HCT116 (cell line): ENCODE measurements around the gene TMEM91. TPM values are rescaled to one million over a fixed set of nuclear protein-coding genes. Genes with fewer than 3 reads are reported as not detected.
A peak's percentile ranks its signal among the peaks of the same experiment; 100 is the strongest.

ENCODE experiments used
- ATAC-seq: fragments of 200-7000 bp; cut with Tn5 transposase; 2 replicates; pipeline ENCODE4 v1.9.1; 2020; ENCODE audit warnings: mild to moderate bottlenecking, moderate library complexity
- BruUV-seq: library from RNA; stranded (reverse); fragments of 400-500 nt; replicated peaks from 2 replicates; lab custom pipeline; 2021; lab: Mats Ljungman, UMichigan
- CTCF ChIA-PET: fragments of 300-600 bp; sonication (Branson Sonifier 250); formaldehyde crosslinking; loops from one replicate; lab custom pipeline; 2021; ENCODE audit warnings: antibody characterized with exemption; lab: Charles Lee
- POLR2A ChIA-PET: fragments of 300-600, 350-600 bp; sonication (Branson Sonifier 250); formaldehyde crosslinking; loops from one replicate; lab custom pipeline; 2021; ENCODE audit warnings: antibody characterized with exemption; lab: Charles Lee
- RAD21 ChIA-PET, 2 experiments: fragments of 300-600 bp; sonication (Branson Sonifier 250); formaldehyde crosslinking; loops; one replicate each; lab custom pipeline; 2023; ENCODE audit warnings: low total read pairs in 2 of 2; ENCODE audit not compliant: uncharacterized antibody in 2 of 2, unreplicated experiment in 2 of 2, low non-redundant PET in 1 of 2; lab: Charles Lee
- DNase-seq: peaks from one replicate; pipeline ENCODE4 v3.0.0-alpha.2; 2010; ENCODE audit warnings: low read depth, low spot score
- H2AFZ ChIP-seq: fragments of 200-600 bp; shearing (Covaris generic), sonication (generic); 2 replicates; pipeline ENCODE4 v1.6.1; 2017; ENCODE audit warnings: low read depth, mixed run types, mixed read lengths, antibody characterized with exemption, low read length; ENCODE audit not compliant: poor library complexity, severe bottlenecking
- H3K27ac ChIP-seq: 2 replicates; pipeline ENCODE4 v1.5.1; 2012; ENCODE audit warnings: low read depth, low read length
- H3K27me3 ChIP-seq: fragments of 200-600 bp; sonication (generic); 2 replicates; pipeline ENCODE4 v1.6.1; 2016; ENCODE audit warnings: mixed run types, low read length, mixed read lengths; ENCODE audit not compliant: insufficient read depth
- H3K36me3 ChIP-seq, 2 experiments: fragments of 200-500 bp in 1 of 2; fragments of 200-600 bp in 1 of 2; sonication (Bioruptor generic) in 1 of 2; sonication (generic) in 1 of 2; 2 replicates each; pipeline versions ENCODE4 v1.5.1 to v1.6.1; 2014 to 2016; ENCODE audit warnings: low read length in 2 of 2, inconsistent platforms in 1 of 2, mixed read lengths in 1 of 2, mixed run types in 1 of 2; ENCODE audit not compliant: insufficient read depth in 2 of 2, control insufficient read depth in 1 of 2
- H3K4me1 ChIP-seq, 2 experiments: fragments of 200-600 bp in 1 of 2; sonication (generic) in 1 of 2; 2 replicates each; pipeline versions ENCODE4 v1.5.1 to v1.6.1; 2012 to 2017; ENCODE audit warnings: low read length in 2 of 2, inconsistent platforms in 1 of 2, mild to moderate bottlenecking in 1 of 2, mixed read lengths in 1 of 2, mixed run types in 1 of 2, moderate library complexity in 1 of 2; ENCODE audit not compliant: insufficient read depth in 2 of 2, control insufficient read depth in 1 of 2
- H3K4me2 ChIP-seq: fragments of 200-600 bp; sonication (generic); 2 replicates; pipeline ENCODE4 v1.6.1; 2017; ENCODE audit warnings: mixed run types, low read length, mixed read lengths
- H3K4me3 ChIP-seq, 2 experiments: fragments of 200-600 bp in 1 of 2; sonication (generic) in 1 of 2; replicated peaks in 1 of 2; 2 replicates each; pipeline ENCODE4 v1.5.1; 2011 to 2016; ENCODE audit warnings: low read length in 2 of 2, control low read depth in 1 of 2, low read depth in 1 of 2, mild to moderate bottlenecking in 1 of 2, mixed read lengths in 1 of 2, mixed run types in 1 of 2
- H3K79me2 ChIP-seq: fragments of 200-600 bp; sonication (generic); 2 replicates; pipeline ENCODE4 v1.6.1; 2017; ENCODE audit warnings: mild to moderate bottlenecking, mixed run types, low read length, moderate library complexity, mixed read lengths; ENCODE audit not compliant: insufficient read depth
- H3K9ac ChIP-seq: fragments of 200-600 bp; sonication (generic); 2 replicates; pipeline ENCODE4 v1.6.1; 2016; ENCODE audit warnings: low read length, mixed read lengths
- H3K9me2 ChIP-seq: fragments of 200-600 bp; sonication (generic), shearing (Covaris generic); 2 replicates; pipeline ENCODE4 v1.6.1; 2017; ENCODE audit warnings: mixed run types, mild to moderate bottlenecking, moderate library complexity; ENCODE audit not compliant: insufficient read depth
- H3K9me3 ChIP-seq, 2 experiments: fragments of 200-500 bp in 1 of 2; fragments of 200-600 bp in 1 of 2; sonication (Bioruptor generic) in 1 of 2; sonication (generic) in 1 of 2; 2 replicates each; pipeline ENCODE4 v1.6.1; 2014 to 2017; ENCODE audit warnings: low read length in 2 of 2, mixed read lengths in 2 of 2, inconsistent platforms in 1 of 2, low read depth in 1 of 2, mild to moderate bottlenecking in 1 of 2, mixed run types in 1 of 2, moderate library complexity in 1 of 2; ENCODE audit not compliant: control insufficient read depth in 1 of 2, insufficient read depth in 1 of 2
- H4K20me1 ChIP-seq: fragments of 200-600 bp; sonication (generic), shearing (Covaris generic); 2 replicates; pipeline ENCODE4 v1.6.1; 2017; ENCODE audit warnings: mixed run types, mild to moderate bottlenecking, moderate library complexity; ENCODE audit not compliant: insufficient read depth
- ATF3 ChIP-seq: IDR thresholded peaks from 2 replicates; pipeline ENCODE4 v1.6.1; 2012
- CTCF ChIP-seq, 3 experiments: fragments of 200-600 bp in 1 of 3; sonication (generic) in 1 of 3; IDR thresholded peaks in 2 of 3; conservative IDR thresholded peaks in 1 of 3; 2 replicates each; pipeline ENCODE4 v1.5.1; 2012 to 2017; ENCODE audit warnings: low read depth in 2 of 3, low read length in 2 of 3, antibody characterized with exemption in 1 of 3, borderline replicate concordance in 1 of 3, control low read depth in 1 of 3, mild to moderate bottlenecking in 1 of 3, mixed read lengths in 1 of 3, mixed run types in 1 of 3, moderate library complexity in 1 of 3; ENCODE audit not compliant: insufficient read depth in 1 of 3
- ELF1 ChIP-seq: IDR thresholded peaks from 2 replicates; pipeline ENCODE4 v1.6.1; 2012; ENCODE audit warnings: low read depth, borderline replicate concordance
- SRF ChIP-seq: IDR thresholded peaks from 2 replicates; pipeline ENCODE4 v1.6.1; 2012; ENCODE audit warnings: low read depth
- TCF7L2 ChIP-seq: IDR thresholded peaks from 2 replicates; pipeline ENCODE4 v1.7.0; 2011; ENCODE audit warnings: borderline replicate concordance, inconsistent platforms; ENCODE audit not compliant: insufficient read depth, insufficient read length; ENCODE audit errors: extremely low read depth
- ZBTB33 ChIP-seq: IDR thresholded peaks from 2 replicates; pipeline ENCODE4 v1.6.1; 2011; ENCODE audit warnings: mild to moderate bottlenecking, low read length, moderate library complexity; ENCODE audit not compliant: insufficient replicate concordance; ENCODE audit errors: extremely low read depth
- ZNF274 ChIP-seq: fragments of 200-500 bp; sonication (Bioruptor generic); IDR thresholded peaks from 2 replicates; pipeline ENCODE4 v1.6.1; 2014; ENCODE audit warnings: mild to moderate bottlenecking, low read depth, low read length, inconsistent platforms
- intact Hi-C: fragments of 100-400 bp; cut with micrococcal nuclease; formaldehyde crosslinking; loops from 2 replicates; pipeline ENCODE4 v1.10.0; 2022
- total RNA-seq: library from RNA; stranded (reverse); gene quantifications from one replicate; pipeline ENCODE4 v1.2.1, GENCODE V29; 2021; ENCODE audit not compliant: unreplicated experiment

The TMEM91 gene
- total RNA-seq, 1 experiment from 2014 or later: 4.4 TPM

GRCh38 chr19:41398598-41398997 is 22.3 kb downstream of the TMEM91 start:
- intact Hi-C loops: no loop called here
- TF ChIP-seq ZNF274: no peak
- TF ChIP-seq ELF1: no peak
- TF ChIP-seq ATF3: no peak
- TF ChIP-seq CTCF (IDR thresholded peaks at IDR 0.05 in 2 of 3, conservative IDR thresholded peaks at IDR 0.05 in 1 of 3; ENCODE audit: borderline replicate concordance in 1 of 3, insufficient read depth in 1 of 3, low read depth in 2 of 3, low read length in 2 of 3): no peak
- no peak for TF ChIP-seq ZBTB33
- TF ChIP-seq SRF: no peak
- no peak for TF ChIP-seq TCF7L2
- Histone ChIP-seq H3K4me2 (peak overlapping the region; percentile 83), H3K27ac (no peak overlapping the region), H3K4me3 (peak overlapping the region; percentile 60 to 93), H3K9ac (peak overlapping the region; percentile 92), H3K79me2 (peaks cover 42% of the 10 kb centered on the region), H3K36me3 (no peaks in the 10 kb centered on the region), H3K27me3 (no peaks in the 10 kb centered on the region), H3K9me2 (no peaks in the 10 kb centered on the region), H4K20me1 (no peaks in the 10 kb centered on the region), H3K9me3 (no peaks in the 10 kb centered on the region), H3K4me1 (peaks cover 12 to 21% of the 10 kb centered on the region in 2 experiments), H2AFZ (no peak overlapping the region)
- ChIA-PET CTCF (no interaction called here), RAD21 (no interaction called here), POLR2A (no interaction called here)
- DNase-seq (no peak), ATAC-seq (no peak)
- no TSS peak for BruUV-seq
